ENCODE measurements around the gene OR5AC2.

DNA sequence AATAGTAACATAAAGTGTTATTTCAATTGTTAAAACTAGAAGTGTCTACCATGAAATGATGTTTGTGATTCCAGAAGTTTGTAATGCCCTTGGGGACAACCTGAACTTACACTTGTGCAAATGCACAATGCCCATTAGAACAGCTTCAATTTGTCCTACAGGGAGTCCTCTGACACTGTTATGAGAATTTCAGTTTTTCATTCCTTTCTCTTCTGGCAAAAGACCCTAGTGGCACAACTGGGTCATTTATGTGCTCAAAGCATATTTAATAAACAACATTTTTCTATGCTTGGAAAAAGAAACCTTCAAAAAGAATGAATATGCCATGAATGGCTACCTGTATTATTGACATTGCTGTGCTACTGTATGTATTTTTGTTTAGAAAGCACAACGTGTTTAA, 43.4 kb downstream of the OR5AC2 start, which contains the start of gene OR5H1:
- TF ChIP-seq, protein P1, sequence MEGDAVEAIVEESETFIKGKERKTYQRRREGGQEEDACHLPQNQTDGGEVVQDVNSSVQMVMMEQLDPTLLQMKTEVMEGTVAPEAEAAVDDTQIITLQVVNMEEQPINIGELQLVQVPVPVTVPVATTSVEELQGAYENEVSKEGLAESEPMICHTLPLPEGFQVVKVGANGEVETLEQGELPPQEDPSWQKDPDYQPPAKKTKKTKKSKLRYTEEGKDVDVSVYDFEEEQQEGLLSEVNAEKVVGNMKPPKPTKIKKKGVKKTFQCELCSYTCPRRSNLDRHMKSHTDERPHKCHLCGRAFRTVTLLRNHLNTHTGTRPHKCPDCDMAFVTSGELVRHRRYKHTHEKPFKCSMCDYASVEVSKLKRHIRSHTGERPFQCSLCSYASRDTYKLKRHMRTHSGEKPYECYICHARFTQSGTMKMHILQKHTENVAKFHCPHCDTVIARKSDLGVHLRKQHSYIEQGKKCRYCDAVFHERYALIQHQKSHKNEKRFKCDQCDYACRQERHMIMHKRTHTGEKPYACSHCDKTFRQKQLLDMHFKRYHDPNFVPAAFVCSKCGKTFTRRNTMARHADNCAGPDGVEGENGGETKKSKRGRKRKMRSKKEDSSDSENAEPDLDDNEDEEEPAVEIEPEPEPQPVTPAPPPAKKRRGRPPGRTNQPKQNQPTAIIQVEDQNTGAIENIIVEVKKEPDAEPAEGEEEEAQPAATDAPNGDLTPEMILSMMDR (IDR thresholded peaks at IDR 0.05), result no peak
- no peak for TF ChIP-seq EP300 (IDR thresholded peaks at IDR 0.05)

All from suprapubic skin (tissue), 3 donors.